HepG2 (cell line): ENCODE results near the gene PMM2. TPM values are rescaled to one million over a fixed set of nuclear protein-coding genes. Genes with fewer than 3 reads are reported as not detected.

Experiments used
- CBFB ChIP-seq: sonication (generic); formaldehyde crosslinking; IDR thresholded peaks from 2 replicates; pipeline ENCODE4 v1.4.0; 2020; ENCODE audit warnings: missing genetic modification reagents
- FLYWCH1 ChIP-seq: sonication (generic); formaldehyde crosslinking; IDR thresholded peaks from 2 replicates; pipeline ENCODE4 v1.8.1; 2023; ENCODE audit warnings: mild to moderate bottlenecking, missing genetic modification reagents
- HMG20A ChIP-seq: IDR thresholded peaks from 2 replicates; pipeline ENCODE4 v1.6.1; 2016; ENCODE audit warnings: borderline replicate concordance
- PITX1 ChIP-seq: sonication (generic); formaldehyde crosslinking; IDR thresholded peaks from 2 replicates; pipeline ENCODE4 v1.5.1; 2020; ENCODE audit warnings: mild to moderate bottlenecking, missing genetic modification reagents
- ZBTB2 ChIP-seq: sonication (generic); formaldehyde crosslinking; IDR thresholded peaks from 2 replicates; pipeline ENCODE4 v1.8.0; 2022; ENCODE audit warnings: low read depth, missing genetic modification reagents
- ZNF18 ChIP-seq: sonication (generic); formaldehyde crosslinking; IDR thresholded peaks from 2 replicates; pipeline ENCODE4 v1.8.0; 2022; ENCODE audit warnings: mild to moderate bottlenecking, missing genetic modification reagents; ENCODE audit not compliant: insufficient replicate concordance
- ZNF629 ChIP-seq: sonication (generic); formaldehyde crosslinking; conservative IDR thresholded peaks from 2 replicates; pipeline ENCODE4 v1.5.0; 2020; ENCODE audit warnings: missing genetic modification reagents
- polyA plus RNA-seq, 8 experiments: library from polyadenylated mRNA; depleted of rRNA in 3 of 8; stranded (reverse) in 7 of 8; unstranded in 1 of 8; fragments of >200 nt; fragmentation: Illumina TruSeq in 4 of 8; extraction: Trizol in 4 of 8; gene quantifications; 2 replicates each; pipeline versions ENCODE4 v1.2.1 to v1.2.3, GENCODE V29; 2011 to 2016; ENCODE audit warnings: low read depth in 4 of 8, missing spikeins in 1 of 8, mixed read lengths in 1 of 8; ENCODE audit not compliant: insufficient read depth in 1 of 8
- total RNA-seq, 5 experiments: library from RNA; depleted of rRNA; stranded (reverse); fragments of >200 nt; fragmentation: Illumina TruSeq; extraction: Trizol; gene quantifications; 2 replicates each; pipeline ENCODE4 v1.2.3, GENCODE V29; 2016; ENCODE audit warnings: low read depth in 1 of 5
- TF ChIP-seq, protein P1 (sequence below): sonication (generic); formaldehyde crosslinking; IDR thresholded peaks from 2 replicates; pipeline ENCODE4 v1.5.0; 2020; ENCODE audit warnings: mild to moderate bottlenecking, missing genetic modification reagents
- TF ChIP-seq, protein P2 (sequence below): IDR thresholded peaks from 2 replicates; pipeline ENCODE4 v1.4.0; 2020; ENCODE audit warnings: mild to moderate bottlenecking, missing genetic modification reagents
- TF ChIP-seq, protein P3 (sequence below): sonication (generic); formaldehyde crosslinking; IDR thresholded peaks from 2 replicates; pipeline ENCODE4 v1.8.0; 2022; ENCODE audit warnings: missing genetic modification reagents, mild to moderate bottlenecking, borderline replicate concordance
- TF ChIP-seq, protein P4 (sequence below): sonication (generic); formaldehyde crosslinking; IDR thresholded peaks from 2 replicates; pipeline ENCODE4 v1.4.0; 2020; ENCODE audit warnings: missing genetic modification reagents, borderline replicate concordance

PMM2 gene
- total and polyA plus RNA-seq, 2 of the 13 experiments (the other 11 are each of a cell fraction or from before 2014, with no cell fraction given): 52.2 to 93.7 TPM

DNA sequence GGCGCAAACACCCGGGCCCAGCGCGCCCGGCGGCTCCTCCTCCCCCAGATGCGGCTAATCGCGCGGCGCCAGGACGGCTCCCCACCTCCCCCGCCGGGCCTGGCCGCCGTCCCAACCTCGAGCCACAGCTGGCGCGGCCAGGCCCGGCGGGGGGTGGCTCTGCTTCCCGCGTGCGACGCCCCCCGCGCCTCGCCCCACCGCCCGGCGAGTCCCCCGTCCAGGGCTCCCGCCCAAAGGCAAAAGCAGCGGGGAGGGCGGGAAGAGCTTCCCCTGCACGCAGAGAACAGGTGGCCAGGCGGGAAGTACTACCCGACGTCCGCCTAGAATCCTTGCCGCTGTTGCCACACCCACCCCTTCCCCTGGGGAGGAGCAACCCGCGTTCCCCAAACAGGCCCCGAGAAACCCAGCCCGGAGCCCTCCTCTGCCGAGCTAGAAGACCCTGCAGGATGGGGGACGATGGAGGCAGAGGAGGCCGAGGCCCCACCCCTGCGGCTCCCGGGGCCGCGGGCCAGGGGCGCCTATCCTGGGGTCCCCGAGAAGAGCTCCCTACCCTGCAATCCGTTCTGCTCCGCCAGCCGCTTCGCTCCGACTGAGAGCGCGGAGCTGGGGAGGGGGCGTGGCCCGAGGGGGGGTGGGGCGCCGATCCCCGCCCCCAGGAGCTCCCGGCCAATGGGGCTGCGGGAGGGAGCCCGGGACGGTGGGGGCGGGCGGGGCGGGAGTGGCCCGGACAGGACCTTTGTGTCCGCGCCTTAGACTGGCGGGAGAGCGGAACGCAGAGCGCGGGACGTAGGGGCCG lies 71.0 kb downstream of the PMM2 start, which contains the start of gene CARHSP1 (continued):
- TF ChIP-seq, protein P1, sequence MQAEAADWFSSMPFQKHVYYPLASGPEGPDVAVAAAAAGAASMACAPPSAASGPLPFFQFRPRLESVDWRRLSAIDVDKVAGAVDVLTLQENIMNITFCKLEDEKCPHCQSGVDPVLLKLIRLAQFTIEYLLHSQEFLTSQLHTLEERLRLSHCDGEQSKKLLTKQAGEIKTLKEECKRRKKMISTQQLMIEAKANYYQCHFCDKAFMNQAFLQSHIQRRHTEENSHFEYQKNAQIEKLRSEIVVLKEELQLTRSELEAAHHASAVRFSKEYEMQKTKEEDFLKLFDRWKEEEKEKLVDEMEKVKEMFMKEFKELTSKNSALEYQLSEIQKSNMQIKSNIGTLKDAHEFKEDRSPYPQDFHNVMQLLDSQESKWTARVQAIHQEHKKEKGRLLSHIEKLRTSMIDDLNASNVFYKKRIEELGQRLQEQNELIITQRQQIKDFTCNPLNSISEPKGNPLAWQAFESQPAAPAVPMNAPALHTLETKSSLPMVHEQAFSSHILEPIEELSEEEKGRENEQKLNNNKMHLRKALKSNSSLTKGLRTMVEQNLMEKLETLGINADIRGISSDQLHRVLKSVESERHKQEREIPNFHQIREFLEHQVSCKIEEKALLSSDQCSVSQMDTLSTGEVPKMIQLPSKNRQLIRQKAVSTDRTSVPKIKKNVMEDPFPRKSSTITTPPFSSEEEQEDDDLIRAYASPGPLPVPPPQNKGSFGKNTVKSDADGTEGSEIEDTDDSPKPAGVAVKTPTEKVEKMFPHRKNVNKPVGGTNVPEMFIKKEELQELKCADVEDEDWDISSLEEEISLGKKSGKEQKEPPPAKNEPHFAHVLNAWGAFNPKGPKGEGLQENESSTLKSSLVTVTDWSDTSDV (CRISPR knock-in tag): peak; percentile 29; the same call in 1 of the 2 replicates
- TF ChIP-seq ZNF629 (CRISPR knock-in tag) (no peak), FLYWCH1 (CRISPR knock-in tag) (no peak), ZBTB2 (CRISPR knock-in tag) (peak; percentile 27; the same call in 1 of the 2 replicates), PITX1 (CRISPR knock-in tag) (peak; percentile 69), ZNF18 (peak; percentile 25), CBFB (CRISPR knock-in tag) (0 out of 2 replicates have a peak, but pooled peaks have one; percentile 43), HMG20A (no peak)
- TF ChIP-seq, protein P2, sequence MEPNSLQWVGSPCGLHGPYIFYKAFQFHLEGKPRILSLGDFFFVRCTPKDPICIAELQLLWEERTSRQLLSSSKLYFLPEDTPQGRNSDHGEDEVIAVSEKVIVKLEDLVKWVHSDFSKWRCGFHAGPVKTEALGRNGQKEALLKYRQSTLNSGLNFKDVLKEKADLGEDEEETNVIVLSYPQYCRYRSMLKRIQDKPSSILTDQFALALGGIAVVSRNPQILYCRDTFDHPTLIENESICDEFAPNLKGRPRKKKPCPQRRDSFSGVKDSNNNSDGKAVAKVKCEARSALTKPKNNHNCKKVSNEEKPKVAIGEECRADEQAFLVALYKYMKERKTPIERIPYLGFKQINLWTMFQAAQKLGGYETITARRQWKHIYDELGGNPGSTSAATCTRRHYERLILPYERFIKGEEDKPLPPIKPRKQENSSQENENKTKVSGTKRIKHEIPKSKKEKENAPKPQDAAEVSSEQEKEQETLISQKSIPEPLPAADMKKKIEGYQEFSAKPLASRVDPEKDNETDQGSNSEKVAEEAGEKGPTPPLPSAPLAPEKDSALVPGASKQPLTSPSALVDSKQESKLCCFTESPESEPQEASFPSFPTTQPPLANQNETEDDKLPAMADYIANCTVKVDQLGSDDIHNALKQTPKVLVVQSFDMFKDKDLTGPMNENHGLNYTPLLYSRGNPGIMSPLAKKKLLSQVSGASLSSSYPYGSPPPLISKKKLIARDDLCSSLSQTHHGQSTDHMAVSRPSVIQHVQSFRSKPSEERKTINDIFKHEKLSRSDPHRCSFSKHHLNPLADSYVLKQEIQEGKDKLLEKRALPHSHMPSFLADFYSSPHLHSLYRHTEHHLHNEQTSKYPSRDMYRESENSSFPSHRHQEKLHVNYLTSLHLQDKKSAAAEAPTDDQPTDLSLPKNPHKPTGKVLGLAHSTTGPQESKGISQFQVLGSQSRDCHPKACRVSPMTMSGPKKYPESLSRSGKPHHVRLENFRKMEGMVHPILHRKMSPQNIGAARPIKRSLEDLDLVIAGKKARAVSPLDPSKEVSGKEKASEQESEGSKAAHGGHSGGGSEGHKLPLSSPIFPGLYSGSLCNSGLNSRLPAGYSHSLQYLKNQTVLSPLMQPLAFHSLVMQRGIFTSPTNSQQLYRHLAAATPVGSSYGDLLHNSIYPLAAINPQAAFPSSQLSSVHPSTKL (CRISPR knock-in tag): peak; percentile 32; the same call in 1 of the 2 replicates
- TF ChIP-seq, protein P3, sequence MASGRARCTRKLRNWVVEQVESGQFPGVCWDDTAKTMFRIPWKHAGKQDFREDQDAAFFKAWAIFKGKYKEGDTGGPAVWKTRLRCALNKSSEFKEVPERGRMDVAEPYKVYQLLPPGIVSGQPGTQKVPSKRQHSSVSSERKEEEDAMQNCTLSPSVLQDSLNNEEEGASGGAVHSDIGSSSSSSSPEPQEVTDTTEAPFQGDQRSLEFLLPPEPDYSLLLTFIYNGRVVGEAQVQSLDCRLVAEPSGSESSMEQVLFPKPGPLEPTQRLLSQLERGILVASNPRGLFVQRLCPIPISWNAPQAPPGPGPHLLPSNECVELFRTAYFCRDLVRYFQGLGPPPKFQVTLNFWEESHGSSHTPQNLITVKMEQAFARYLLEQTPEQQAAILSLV (CRISPR knock-in tag): peak; percentile 34; the same call in 1 of the 2 replicates
- TF ChIP-seq, protein P4, sequence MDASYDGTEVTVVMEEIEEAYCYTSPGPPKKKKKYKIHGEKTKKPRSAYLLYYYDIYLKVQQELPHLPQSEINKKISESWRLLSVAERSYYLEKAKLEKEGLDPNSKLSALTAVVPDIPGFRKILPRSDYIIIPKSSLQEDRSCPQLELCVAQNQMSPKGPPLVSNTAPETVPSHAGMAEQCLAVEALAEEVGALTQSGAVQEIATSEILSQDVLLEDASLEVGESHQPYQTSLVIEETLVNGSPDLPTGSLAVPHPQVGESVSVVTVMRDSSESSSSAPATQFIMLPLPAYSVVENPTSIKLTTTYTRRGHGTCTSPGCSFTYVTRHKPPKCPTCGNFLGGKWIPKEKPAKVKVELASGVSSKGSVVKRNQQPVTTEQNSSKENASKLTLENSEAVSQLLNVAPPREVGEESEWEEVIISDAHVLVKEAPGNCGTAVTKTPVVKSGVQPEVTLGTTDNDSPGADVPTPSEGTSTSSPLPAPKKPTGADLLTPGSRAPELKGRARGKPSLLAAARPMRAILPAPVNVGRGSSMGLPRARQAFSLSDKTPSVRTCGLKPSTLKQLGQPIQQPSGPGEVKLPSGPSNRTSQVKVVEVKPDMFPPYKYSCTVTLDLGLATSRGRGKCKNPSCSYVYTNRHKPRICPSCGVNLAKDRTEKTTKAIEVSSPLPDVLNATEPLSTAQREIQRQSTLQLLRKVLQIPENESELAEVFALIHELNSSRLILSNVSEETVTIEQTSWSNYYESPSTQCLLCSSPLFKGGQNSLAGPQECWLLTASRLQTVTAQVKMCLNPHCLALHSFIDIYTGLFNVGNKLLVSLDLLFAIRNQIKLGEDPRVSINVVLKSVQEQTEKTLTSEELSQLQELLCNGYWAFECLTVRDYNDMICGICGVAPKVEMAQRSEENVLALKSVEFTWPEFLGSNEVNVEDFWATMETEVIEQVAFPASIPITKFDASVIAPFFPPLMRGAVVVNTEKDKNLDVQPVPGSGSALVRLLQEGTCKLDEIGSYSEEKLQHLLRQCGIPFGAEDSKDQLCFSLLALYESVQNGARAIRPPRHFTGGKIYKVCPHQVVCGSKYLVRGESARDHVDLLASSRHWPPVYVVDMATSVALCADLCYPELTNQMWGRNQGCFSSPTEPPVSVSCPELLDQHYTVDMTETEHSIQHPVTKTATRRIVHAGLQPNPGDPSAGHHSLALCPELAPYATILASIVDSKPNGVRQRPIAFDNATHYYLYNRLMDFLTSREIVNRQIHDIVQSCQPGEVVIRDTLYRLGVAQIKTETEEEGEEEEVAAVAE (CRISPR knock-in tag): peak; percentile 75; the same call in 1 of the 2 replicates
